Measurements from ENCODE around the gene EPHA1.

- TF ChIP-seq CTCF (IDR thresholded peaks at IDR 0.05) (no peak), EZH2 (IDR thresholded peaks at IDR 0.05; ENCODE audit: borderline replicate concordance, insufficient read depth, low read depth, low read length, poor library complexity, severe bottlenecking) (no peak)
Observed at GRCh38 chr7:143444063-143444782, 35.6 kb upstream of the EPHA1 start.
